DND-41 (cell line): ENCODE results near the gene CHODL.

ENCODE experiments used
- EZH2 ChIP-seq: IDR thresholded peaks from 3 replicates; pipeline ENCODE4 v1.6.1; 2012; ENCODE audit warnings: borderline replicate concordance, low read depth, mild to moderate bottlenecking, moderate library complexity, low read length, inconsistent platforms; ENCODE audit not compliant: severe bottlenecking
- TF ChIP-seq, protein P1 (sequence below): IDR thresholded peaks from 2 replicates; pipeline ENCODE4 v1.5.1; 2012; ENCODE audit warnings: borderline replicate concordance, low read length, moderate library complexity, mild to moderate bottlenecking; ENCODE audit not compliant: poor library complexity, severe bottlenecking; ENCODE audit errors: extremely low read depth

DNA sequence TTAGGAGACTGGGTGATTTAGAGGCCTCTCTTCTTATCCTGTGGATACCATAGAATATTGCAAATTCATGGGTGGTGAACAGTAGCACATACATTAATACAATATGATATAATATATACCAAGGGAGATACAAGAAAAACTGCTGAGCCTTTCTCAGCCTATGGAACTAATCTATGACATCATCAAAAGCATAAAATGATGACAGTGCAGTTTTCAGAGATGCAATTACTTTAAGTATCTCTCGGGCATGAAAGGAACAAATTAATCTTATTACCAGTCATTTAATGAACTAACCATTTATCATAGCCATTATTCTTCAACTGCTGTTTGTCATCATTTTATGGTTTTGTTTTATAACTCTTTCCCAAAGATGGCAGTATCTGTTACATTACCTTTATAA lies 3.5 kb downstream of the CHODL start:
- TF ChIP-seq, protein P1, sequence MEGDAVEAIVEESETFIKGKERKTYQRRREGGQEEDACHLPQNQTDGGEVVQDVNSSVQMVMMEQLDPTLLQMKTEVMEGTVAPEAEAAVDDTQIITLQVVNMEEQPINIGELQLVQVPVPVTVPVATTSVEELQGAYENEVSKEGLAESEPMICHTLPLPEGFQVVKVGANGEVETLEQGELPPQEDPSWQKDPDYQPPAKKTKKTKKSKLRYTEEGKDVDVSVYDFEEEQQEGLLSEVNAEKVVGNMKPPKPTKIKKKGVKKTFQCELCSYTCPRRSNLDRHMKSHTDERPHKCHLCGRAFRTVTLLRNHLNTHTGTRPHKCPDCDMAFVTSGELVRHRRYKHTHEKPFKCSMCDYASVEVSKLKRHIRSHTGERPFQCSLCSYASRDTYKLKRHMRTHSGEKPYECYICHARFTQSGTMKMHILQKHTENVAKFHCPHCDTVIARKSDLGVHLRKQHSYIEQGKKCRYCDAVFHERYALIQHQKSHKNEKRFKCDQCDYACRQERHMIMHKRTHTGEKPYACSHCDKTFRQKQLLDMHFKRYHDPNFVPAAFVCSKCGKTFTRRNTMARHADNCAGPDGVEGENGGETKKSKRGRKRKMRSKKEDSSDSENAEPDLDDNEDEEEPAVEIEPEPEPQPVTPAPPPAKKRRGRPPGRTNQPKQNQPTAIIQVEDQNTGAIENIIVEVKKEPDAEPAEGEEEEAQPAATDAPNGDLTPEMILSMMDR = no peak
- TF ChIP-seq EZH2 = no peak
